ENCODE measurements around the gene MAP3K15.

GRCh38 chrX:19564606-19565005 lies 49.3 kb upstream of the MAP3K15 start:
- TF ChIP-seq POLR2A (IDR thresholded peaks at IDR 0.05; ENCODE audit: low read depth, low read length) (no peak), POLR2AphosphoS5 (IDR thresholded peaks at IDR 0.05; ENCODE audit: low read depth, low read length) (no peak), TAF1 (IDR thresholded peaks at IDR 0.05; ENCODE audit: borderline replicate concordance, low read depth, low read length) (no peak)
